ENCODE data around the gene CNOT3. TPM values are rescaled to one million over a fixed set of nuclear protein-coding genes. Genes with fewer than 3 reads are reported as not detected.
A peak's percentile ranks its signal among the peaks of the same experiment; 100 is the strongest.
"Not testable (repeated sequence)": the region's sequence is repeated elsewhere in the genome, so short reads cannot be mapped to it uniquely, and the experiment has no call there.

Gene CNOT3
- total RNA-seq, 1 donor from 2014 or later: 39.4 TPM

- H3K4me1 ChIP-seq: no peaks in the 10 kb centered on the region
- H3K9me3 ChIP-seq: no peaks in the 10 kb centered on the region
- DNase-seq (no peak), ATAC-seq (peak; percentile 28)
- no peak overlapping the region for H3K27ac ChIP-seq
- intact Hi-C loops (cut with DNase I): no loop called here
- H3K36me3 ChIP-seq: peaks cover 6% of the 10 kb centered on the region
- H3K27me3 ChIP-seq: no peaks in the 10 kb centered on the region
- no peak for TF ChIP-seq CTCF (IDR thresholded peaks at IDR 0.05)
- no peak overlapping the region for H3K4me3 ChIP-seq
Measured at GRCh38 chr19:54179921-54180461, 42.4 kb downstream of the CNOT3 start.

- no peak for DNase-seq
- Histone ChIP-seq H3K4me3 (no peak overlapping the region), H3K9me3 (no peaks in the 10 kb centered on the region), H3K4me1 (no peaks in the 10 kb centered on the region), H3K27ac (no peak overlapping the region), H3K36me3 (peaks cover 6% of the 10 kb centered on the region), H3K27me3 (no peaks in the 10 kb centered on the region)
- no peak for ATAC-seq
- no peak for TF ChIP-seq CTCF (IDR thresholded peaks at IDR 0.05)
- intact Hi-C loops (cut with DNase I): no loop called here
Measured at GRCh38 chr19:54180691-54181091, 43.1 kb downstream of the CNOT3 start.

GRCh38 chr19:54181894-54182293 lies 44.3 kb downstream of the CNOT3 start:
- H3K4me3 ChIP-seq; H3K9me3 ChIP-seq; H3K27me3 ChIP-seq; H3K4me1 ChIP-seq; H3K36me3 ChIP-seq; DNase-seq; intact Hi-C loops (cut with DNase I); H3K27ac ChIP-seq; ATAC-seq: not testable (repeated sequence)

GRCh38 chr19:54183431-54183830 lies 45.9 kb downstream of the CNOT3 start:
- Histone ChIP-seq H3K27ac (no peak overlapping the region), H3K9me3 (no peaks in the 10 kb centered on the region), H3K27me3 (no peaks in the 10 kb centered on the region), H3K4me3 (no peak overlapping the region), H3K4me1 (peaks cover 5% of the 10 kb centered on the region), H3K36me3 (peaks cover 11% of the 10 kb centered on the region)
- DNase-seq (no peak), ATAC-seq (no peak)
- intact Hi-C loops (cut with DNase I): no loop called here
- TF ChIP-seq CTCF (IDR thresholded peaks at IDR 0.05): no peak

- Histone ChIP-seq H3K4me3 (no peak overlapping the region), H3K27me3 (no peaks in the 10 kb centered on the region), H3K36me3 (peaks cover 11% of the 10 kb centered on the region), H3K4me1 (peaks cover 8% of the 10 kb centered on the region), H3K9me3 (no peaks in the 10 kb centered on the region), H3K27ac (no peak overlapping the region)
- intact Hi-C loops (cut with DNase I): no loop called here
- no peak for TF ChIP-seq CTCF (IDR thresholded peaks at IDR 0.05)
- no peak for DNase-seq
- ATAC-seq: no peak
Measured at GRCh38 chr19:54186351-54186750, 48.8 kb downstream of the CNOT3 start.

GRCh38 chr19:54186934-54187381 lies 49.4 kb downstream of the CNOT3 start:
- no peak for DNase-seq
- no peak for ATAC-seq
- intact Hi-C loops (cut with DNase I): no loop called here

More at GRCh38 chr19:54186934-54187381, 49.4 kb downstream of the CNOT3 start:
- no peak overlapping the region for H3K4me3 ChIP-seq
- no peak for TF ChIP-seq CTCF (IDR thresholded peaks at IDR 0.05)
- H3K36me3 ChIP-seq: peaks cover 11% of the 10 kb centered on the region
- no peak overlapping the region for H3K27ac ChIP-seq
- H3K4me1 ChIP-seq: peaks cover 13% of the 10 kb centered on the region
- H3K9me3 ChIP-seq: no peaks in the 10 kb centered on the region
- H3K27me3 ChIP-seq: no peaks in the 10 kb centered on the region

Data from upper lobe of right lung (tissue), 1 donor.